ENCODE measurements around the gene SURF2.

The SURF2 gene

GRCh38 chr9:133339641-133340040 is 16.7 kb upstream of the SURF2 start:
- no peak for DNase-seq

DNA sequence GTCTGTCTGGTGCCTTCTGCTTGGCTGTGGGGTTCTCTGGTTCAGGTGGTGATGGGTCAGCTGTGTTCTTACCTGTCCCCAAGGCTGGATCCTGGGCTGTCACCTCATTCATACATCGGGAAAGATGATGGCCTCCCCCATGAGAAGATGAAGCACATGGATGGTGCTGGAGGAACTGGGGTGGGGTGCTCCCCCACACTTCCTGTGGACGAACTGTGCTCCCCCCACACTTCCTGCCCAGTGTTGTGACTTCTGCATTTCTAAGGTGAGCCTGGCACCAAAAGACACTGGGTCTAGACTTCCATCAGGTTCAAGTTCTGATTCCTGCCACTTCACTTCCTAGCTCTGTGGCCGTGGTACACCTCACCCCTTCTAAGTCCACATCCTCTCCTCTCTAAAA is 16.1 kb upstream of the SURF2 start:
- DNase-seq, result peak; percentile 59 to 64

- DNase-seq, result no peak
Measured at GRCh38 chr9:133340916-133341315, 15.4 kb upstream of the SURF2 start.

DNA sequence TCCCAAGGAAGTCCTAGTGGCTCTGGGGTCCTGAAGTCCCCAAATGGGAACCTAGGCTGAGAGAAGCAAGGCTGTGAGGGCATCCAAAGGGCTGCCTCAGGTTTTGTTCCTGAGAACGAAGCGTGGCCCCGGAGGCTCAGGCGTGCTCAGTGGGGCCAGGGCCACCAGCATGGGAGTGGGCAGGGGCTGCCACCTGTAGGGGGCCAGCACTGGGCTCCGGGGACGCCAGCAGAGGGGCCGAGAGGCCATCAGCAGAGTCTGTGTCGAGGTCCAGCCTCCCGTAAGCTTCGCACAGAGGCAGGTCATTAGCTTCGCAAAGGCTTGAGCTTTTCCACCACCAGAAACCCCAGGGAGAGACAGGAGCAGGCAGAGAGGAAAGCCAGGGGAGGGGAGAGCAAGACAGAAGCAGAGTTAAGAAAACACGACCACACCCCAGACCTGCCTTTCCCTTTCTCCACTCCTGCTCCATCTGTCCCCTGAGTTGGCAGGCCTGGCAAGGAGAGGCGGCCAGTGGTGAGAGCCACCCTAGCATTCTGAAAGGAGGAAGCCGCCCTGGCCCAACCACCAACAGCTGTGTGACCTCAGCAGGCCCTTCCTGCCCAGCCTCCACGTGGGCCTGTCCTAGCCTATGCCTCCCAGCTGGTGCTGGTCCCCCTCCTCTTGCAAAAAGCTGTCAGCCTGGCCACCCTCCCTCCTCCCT is 14.8 kb upstream of the SURF2 start:
- DNase-seq, result peak; percentile 47 to 49

DNA sequence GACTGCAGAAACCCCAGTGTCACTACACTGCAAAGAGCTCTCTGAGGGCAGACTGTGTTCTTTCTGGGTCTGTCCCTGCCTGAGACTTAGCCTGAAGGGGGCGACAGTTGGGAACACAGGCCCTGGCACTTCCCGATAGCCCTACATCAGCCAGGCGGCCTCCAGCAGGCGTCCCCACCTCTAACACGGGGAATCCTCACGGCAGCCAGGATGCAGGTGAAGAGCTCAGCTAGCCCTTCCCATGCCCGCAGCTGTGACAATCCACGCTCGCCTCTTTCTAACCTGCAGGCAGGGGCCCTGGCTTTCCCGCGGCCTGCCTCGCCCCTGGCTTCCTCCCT is 14.3 kb upstream of the SURF2 start:
- no peak for DNase-seq

DNA sequence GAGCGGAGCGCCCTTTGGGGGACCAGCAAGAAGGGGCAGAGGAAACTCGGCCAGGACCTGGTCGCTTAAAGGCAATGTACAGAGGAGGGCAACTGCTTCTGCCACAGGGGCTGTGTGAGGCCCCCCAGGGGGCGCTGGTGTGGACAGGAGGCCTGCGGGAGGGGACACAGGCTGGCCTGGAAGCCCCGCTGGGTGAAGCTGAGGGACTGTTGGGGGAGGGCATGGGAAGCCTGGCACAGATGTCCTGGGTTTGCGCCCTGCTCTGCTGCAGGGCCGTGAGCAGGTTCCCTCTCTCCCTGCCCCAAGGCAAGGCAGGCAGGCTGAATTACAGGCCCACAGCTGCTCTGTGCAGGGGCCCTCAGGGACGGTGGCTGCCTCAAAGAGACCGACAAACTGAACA is 13.8 kb upstream of the SURF2 start:
- DNase-seq, result no peak

DNA sequence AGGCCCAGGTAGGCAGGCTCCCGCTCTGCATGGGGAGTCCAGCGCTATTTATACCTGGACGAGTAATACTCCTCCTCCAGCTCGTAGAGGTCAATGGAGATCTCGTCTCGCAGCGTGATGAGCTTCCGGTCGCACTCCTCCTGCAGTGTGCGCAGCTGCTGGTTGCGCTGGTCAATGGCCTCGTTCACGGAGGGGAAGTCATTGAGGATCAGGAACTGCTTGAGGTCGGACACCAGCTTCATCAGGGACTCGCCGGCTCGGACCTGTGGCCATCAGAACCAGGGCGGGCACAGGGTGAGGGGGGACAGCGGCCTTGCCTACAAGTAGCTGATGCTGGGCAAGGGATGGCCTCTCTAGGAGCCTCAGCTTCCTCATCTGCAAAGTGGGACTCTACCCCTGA is 12.3 kb upstream of the SURF2 start:
- DNase-seq, result no peak

DNA sequence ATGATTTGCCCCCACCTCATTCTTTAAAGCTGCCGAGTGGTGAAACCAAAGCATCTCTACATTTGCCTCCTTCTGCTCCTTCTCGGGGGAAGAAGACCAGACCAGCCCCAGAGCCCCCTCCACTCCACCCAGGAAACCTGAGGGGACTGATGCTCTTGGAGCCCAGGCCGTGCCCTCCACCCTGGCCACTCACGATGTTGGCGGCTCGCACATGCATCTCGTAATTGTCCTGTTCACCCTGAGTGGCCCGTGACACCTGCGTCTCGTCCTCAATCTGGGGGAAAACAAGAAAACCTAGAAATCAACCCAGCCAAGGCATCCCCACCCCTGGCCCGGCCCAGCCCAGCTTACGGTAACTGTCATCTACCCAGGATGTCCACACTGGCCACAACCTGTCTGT is 11.4 kb upstream of the SURF2 start:
- DNase-seq, result no peak

DNA sequence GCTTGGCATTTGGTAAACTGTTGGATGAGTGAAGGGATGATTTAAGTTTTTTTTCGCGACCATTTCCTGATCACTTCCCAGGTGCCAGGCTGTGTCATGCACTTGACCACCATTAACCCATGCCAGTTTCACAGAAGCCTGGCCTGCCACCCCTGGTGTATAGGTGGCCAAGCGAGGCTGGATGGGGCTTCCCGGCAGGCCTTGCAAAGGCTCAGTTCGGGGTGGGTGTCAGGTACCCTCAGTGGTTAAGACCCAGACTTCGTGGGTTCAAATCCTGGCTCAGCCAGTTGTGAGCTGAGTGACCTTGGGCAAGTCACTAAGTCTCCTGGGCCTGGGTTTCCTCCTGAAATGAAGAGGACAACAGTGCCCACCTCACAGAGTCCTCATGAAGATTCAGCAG is 10.8 kb upstream of the SURF2 start:
- DNase-seq, result no peak

- DNase-seq, result no peak
Measured at GRCh38 chr9:133346021-133346785, 10.1 kb upstream of the SURF2 start.

DNA sequence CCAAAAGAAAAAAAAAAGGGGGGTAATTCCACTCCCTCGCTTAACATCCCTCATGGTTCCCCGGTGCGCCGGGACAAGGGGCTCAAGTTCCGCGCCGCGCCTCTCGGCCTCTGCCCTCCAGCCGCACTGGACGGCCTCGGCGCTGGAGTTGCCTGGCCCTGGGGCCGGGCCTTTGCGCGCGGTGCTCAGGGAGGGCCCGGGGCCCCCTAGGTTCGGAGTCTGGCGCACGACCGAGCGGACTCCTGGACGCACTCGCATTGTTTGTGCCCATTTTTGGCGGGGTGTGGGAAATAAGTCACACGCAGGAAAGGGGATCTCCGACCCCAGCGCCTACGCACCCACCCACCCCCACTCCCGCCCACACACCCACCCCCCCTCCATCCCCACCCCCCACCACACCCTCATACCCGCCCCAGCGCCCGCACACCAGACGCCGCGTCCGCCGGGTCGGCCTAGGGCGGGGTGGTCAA is 8.8 kb upstream of the SURF2 start:
- peak in 1 of 2 experiments; percentile 27 for DNase-seq

GRCh38 chr9:133347985-133348717 is 8.2 kb upstream of the SURF2 start, which contains the start of the genes MED22 and RPL7A:
Gene MED22 (minus strand): TSS chr9:133348131. CDS start chr9:133346662, 1,469 bp downstream.
Gene RPL7A (plus strand): TSS chr9:133348218. CDS start chr9:133348244, 26 bp downstream.
- DNase-seq, result peak; percentile 95 to 96

GRCh38 chr9:133348718-133349573 is 7.4 kb upstream of the SURF2 start:
- no peak for DNase-seq

DNA sequence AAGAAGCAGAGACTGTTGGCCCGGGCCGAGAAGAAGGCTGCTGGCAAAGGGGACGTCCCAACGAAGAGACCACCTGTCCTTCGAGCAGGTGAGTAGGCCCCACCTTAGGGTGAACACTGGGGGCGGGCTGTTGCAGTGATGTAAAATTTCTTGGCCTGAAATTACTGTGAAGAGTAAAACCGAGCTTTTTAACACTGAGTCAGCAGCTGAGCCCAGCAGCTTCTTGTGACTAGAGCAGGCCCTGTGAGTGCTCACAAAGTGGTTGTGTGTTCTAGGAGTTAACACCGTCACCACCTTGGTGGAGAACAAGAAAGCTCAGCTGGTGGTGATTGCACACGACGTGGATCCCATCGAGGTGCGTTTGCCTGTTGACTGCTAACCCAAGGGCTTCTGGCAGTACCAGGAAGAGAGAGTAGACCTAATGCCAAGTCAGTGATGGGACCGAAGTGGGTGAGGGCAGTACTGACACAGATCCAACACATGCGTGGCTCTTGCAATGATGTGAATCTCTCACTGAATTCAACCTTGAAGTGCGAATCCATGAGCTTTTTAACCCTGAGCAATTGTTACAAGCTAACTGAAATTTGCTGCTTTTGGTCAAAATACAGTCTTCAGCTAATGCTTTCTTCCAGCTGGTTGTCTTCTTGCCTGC is 6.3 kb upstream of the SURF2 start:
- no peak for DNase-seq

DNA sequence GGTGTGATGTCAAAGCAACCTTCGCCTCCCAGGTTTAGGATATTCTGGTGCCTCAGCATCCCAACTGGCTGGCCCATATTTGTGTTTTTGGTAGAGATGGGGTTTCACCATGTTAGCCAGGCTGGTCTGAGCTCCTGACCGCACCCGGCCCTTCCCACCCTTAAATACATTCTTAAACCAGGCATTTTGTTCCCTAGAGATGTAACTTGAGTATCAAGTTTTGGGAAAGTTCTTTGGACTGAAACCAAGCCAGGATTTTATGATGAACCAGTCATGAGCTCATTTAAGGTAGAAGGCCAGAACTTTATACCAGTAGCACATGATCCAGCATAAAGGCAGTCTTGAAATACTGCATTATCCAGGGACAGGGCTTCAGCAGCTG is 4.8 kb upstream of the SURF2 start:
- DNase-seq, result no peak

GRCh38 chr9:133351908-133352634 is 4.3 kb upstream of the SURF2 start:
- DNase-seq, result peak; percentile 79 to 80

- DNase-seq, result no peak
Measured at GRCh38 chr9:133352635-133353340, 3.6 kb upstream of the SURF2 start.

DNA sequence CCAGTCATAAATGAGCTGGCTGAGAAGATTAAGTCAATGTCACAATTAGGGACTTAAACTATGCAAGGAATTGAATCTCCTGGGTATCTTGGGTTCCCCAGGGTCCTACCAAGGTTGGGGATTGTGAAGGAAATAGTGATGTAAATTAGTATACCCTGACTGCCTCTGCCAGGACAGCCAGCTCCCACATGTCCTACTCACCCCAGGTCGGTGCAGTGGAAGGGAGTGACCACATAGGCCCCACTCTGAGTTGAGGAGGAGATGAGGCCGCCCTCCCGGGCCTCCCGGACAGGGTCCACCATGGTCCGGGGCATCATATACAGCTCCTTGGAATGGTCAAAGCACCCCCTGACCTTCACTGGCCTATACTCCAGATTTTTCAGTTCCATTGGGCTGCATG is 2.8 kb upstream of the SURF2 start:
- DNase-seq, result no peak

DNA sequence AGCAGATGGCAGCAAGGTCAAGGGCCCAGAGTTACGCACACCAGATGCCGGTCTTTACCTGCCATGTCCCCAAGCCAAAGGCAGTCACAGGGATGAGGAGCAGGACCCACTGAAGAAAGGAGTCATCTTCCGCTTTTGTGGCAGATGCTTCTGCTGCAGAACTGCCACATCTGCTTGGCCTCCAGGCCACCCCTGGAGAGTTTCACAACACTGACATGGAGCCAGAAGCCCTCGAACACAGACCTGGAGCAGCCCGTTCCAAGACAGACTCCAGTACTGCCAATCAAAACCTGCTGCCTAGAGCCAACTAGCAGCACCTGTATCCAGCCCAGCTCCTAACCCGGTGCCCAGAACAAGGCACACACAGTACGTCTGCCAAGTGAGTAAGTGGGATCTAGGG is 1.6 kb upstream of the SURF2 start:
- no peak for DNase-seq

GRCh38 chr9:133355881-133356357 is 431 bp upstream of the SURF2 start:
- peak in 1 of 2 experiments; percentile 27 for DNase-seq

GRCh38 chr9:133357656-133358055 is 1.3 kb downstream of the SURF2 start:
- DNase-seq, result no peak

All from Kasumi-1 (cell line).